Stimulated activated CD8-positive, alpha-beta memory T cell treated with anti-CD3 and anti-CD28 coated beads, Interleukin-15, amount 100 ng/mL, for 24 hours (primary cell): ENCODE data around the gene APOL2.
"Not testable (repeated sequence)": the region's sequence is repeated elsewhere in the genome, so short reads cannot be mapped to it uniquely, and the experiment has no call there.

ENCODE experiments used
- DNase-seq: peaks from one replicate; pipeline ENCODE4 v3.0.0-alpha.2; 2020; ENCODE audit warnings: low read depth

The APOL2 gene

GRCh38 chr22:36238373-36239149 lies 766 bp downstream of the APOL2 start:
- no peak for DNase-seq

GRCh38 chr22:36237462-36238372 lies 1.6 kb downstream of the APOL2 start:
- no peak for DNase-seq

GRCh38 chr22:36236388-36237319 lies 2.7 kb downstream of the APOL2 start:
- no peak for DNase-seq

- no peak for DNase-seq
Observed at GRCh38 chr22:36235585-36235984, 3.7 kb downstream of the APOL2 start.

- DNase-seq, result no peak
Observed at GRCh38 chr22:36234919-36235318, 4.4 kb downstream of the APOL2 start.

- DNase-seq, result no peak
Observed at GRCh38 chr22:36234213-36234612, 5.1 kb downstream of the APOL2 start.

- DNase-seq, result no peak
Observed at GRCh38 chr22:36233796-36234195, 5.5 kb downstream of the APOL2 start.

- no peak for DNase-seq
Observed at GRCh38 chr22:36232715-36233401, 6.5 kb downstream of the APOL2 start.

GRCh38 chr22:36231051-36231450 lies 8.3 kb downstream of the APOL2 start:
- not testable (repeated sequence) for DNase-seq

- DNase-seq, result not testable (repeated sequence)
Observed at GRCh38 chr22:36229649-36230048, 9.7 kb downstream of the APOL2 start.

- no peak for DNase-seq
Observed at GRCh38 chr22:36228944-36229343, 10.4 kb downstream of the APOL2 start.

- DNase-seq, result not testable (repeated sequence)
Observed at GRCh38 chr22:36228369-36228768, 11.0 kb downstream of the APOL2 start.

- DNase-seq, result no peak
Observed at GRCh38 chr22:36227806-36228205, 11.5 kb downstream of the APOL2 start.

GRCh38 chr22:36227396-36227795 lies 11.9 kb downstream of the APOL2 start:
- DNase-seq, result no peak

GRCh38 chr22:36226189-36226588 lies 13.1 kb downstream of the APOL2 start:
- DNase-seq, result no peak

GRCh38 chr22:36225333-36225922 lies 13.9 kb downstream of the APOL2 start:
- no peak for DNase-seq

GRCh38 chr22:36224245-36224644 lies 15.1 kb downstream of the APOL2 start:
- DNase-seq, result no peak

GRCh38 chr22:36223504-36223903 lies 15.8 kb downstream of the APOL2 start:
- no peak for DNase-seq

- DNase-seq, result no peak
Observed at GRCh38 chr22:36222887-36223450, 16.4 kb downstream of the APOL2 start.
